Spleen (tissue), 11 donors: ENCODE measurements around the gene SUV39H1. TPM values are rescaled to one million over a fixed set of nuclear protein-coding genes. Genes with fewer than 3 reads are reported as not detected.

Source experiments
- DNase-seq: peaks from one replicate; pipeline ENCODE4 v3.0.0-alpha.2; 2020
- H3K27ac ChIP-seq, 8 donors: fragments of 200-600 bp; sonication (generic) in 7 of 8; 1 replicate in 4 of 8; 2 replicates in 4 of 8; pipeline versions ENCODE4 v1.5.0 to v1.8.0; 2016 to 2021; ENCODE audit warnings: inconsistent platforms in 4 of 8, mild to moderate bottlenecking in 4 of 8, moderate library complexity in 1 of 8
- H3K27me3 ChIP-seq, 7 donors: fragments of 200-600 bp; sonication (generic) in 6 of 7; replicated peaks in 1 of 7; 1 replicate in 4 of 7; 2 replicates in 3 of 7; pipeline versions ENCODE4 v1.5.0 to v1.8.0; 2016 to 2021; ENCODE audit warnings: inconsistent platforms in 3 of 7, mild to moderate bottlenecking in 1 of 7
- H3K36me3 ChIP-seq, 6 donors: fragments of 200-600 bp; sonication (generic) in 5 of 6; 1 replicate in 4 of 6; 2 replicates in 2 of 6; pipeline versions ENCODE4 v1.5.0 to v1.8.0; 2016 to 2021; ENCODE audit warnings: inconsistent platforms in 2 of 6
- H3K4me1 ChIP-seq, 6 donors: fragments of 200-600 bp; sonication (generic) in 5 of 6; 1 replicate in 3 of 6; 2 replicates in 3 of 6; pipeline versions ENCODE4 v1.5.0 to v1.8.0; 2016 to 2021; ENCODE audit warnings: inconsistent platforms in 3 of 6
- H3K4me3 ChIP-seq, 8 donors: fragments of 200-600 bp; sonication (generic) in 7 of 8; 1 replicate in 4 of 8; 2 replicates in 4 of 8; pipeline versions ENCODE4 v1.5.0 to v1.8.0; 2016 to 2021; ENCODE audit warnings: inconsistent platforms in 4 of 8, mild to moderate bottlenecking in 4 of 8, moderate library complexity in 2 of 8
- H3K9me3 ChIP-seq, 8 donors: fragments of 200-600 bp; sonication (generic) in 7 of 8; 1 replicate in 4 of 8; 2 replicates in 4 of 8; pipeline versions ENCODE4 v1.5.0 to v1.8.0; 2016 to 2021; ENCODE audit warnings: inconsistent platforms in 4 of 8
- POLR2A ChIP-seq, 3 donors: fragments of 450-650 bp; IDR thresholded peaks; one replicate each; pipeline ENCODE4 v1.5.1; 2017; ENCODE audit warnings: antibody characterized with exemption in 3 of 3, mild to moderate bottlenecking in 1 of 3
- POLR2AphosphoS5 ChIP-seq, 3 donors: sonication (generic); formaldehyde crosslinking; IDR thresholded peaks; one replicate each; pipeline ENCODE4 v1.5.1; 2017; ENCODE audit warnings: antibody characterized with exemption in 3 of 3
- WGBS, 5 donors: extraction: QIAGEN DNeasy Blood & Tissue Kit in 3 of 5; methylation state at CpG; one replicate each; pipeline versions ENCODE4 v1.1.5 to v1.1.7; 2013 to 2018; 5-methylcytosine and 5-hydroxymethylcytosine counted together
- intact Hi-C: fragments of 100-400 bp; cut with DNase I; formaldehyde crosslinking; loops from one replicate; pipeline ENCODE4 v1.15.0; 2023; ENCODE audit warnings: low total_unique reads
- polyA plus RNA-seq, 3 donors: library from polyadenylated mRNA; stranded (reverse); fragments of 200-250 nt; gene quantifications; one replicate each; pipeline ENCODE4 v1.2.1, GENCODE V29; 2013
- small RNA-seq, 4 donors: library from RNA; depleted of rRNA; stranded (forward); fragments of <200 nt; gene quantifications; one replicate each; pipeline ENCODE3, GENCODE V24; 2016
- total RNA-seq, 7 donors: library from RNA; depleted of rRNA in 3 of 7; stranded (reverse); fragments of >200 nt in 3 of 7; fragmentation: NEBNext Ultra II Directional in 4 of 7; extraction: Animal tissue kit (Norgen Biotek cat#: 25700) in 4 of 7; gene quantifications; one replicate each; pipeline versions ENCODE4 v1.1.0 to v1.2.1, GENCODE V29; 2016 to 2021
- TF ChIP-seq, protein P1 (sequence below), 11 experiments: fragments of 200-600 bp in 7 of 11; fragments of 450-650 bp in 4 of 11; sonication (generic) in 4 of 11; IDR thresholded peaks in 8 of 11; conservative IDR thresholded peaks in 3 of 11; 1 replicate in 7 of 11; 2 replicates in 4 of 11; pipeline versions ENCODE4 v1.4.0 to v1.8.0; 2016 to 2021; ENCODE audit warnings: antibody characterized with exemption in 11 of 11, inconsistent platforms in 4 of 11, mild to moderate bottlenecking in 1 of 11
- donor health status: healthy with polysubstance abuse.
- donor health status: DM: no; HTN: no; CAD: no; lungs with moderate emphysema.
- donor health status: DM: no; HTN: no; CAD: no.
- donor health status: Bipolar disorder and iron deficiency.
- donor health status: healthy.
- donor health status: DM: no; HTN: no; CAD: no.
- donor health status: DM: yes; HTN: yes; CAD: no.

Gene SUV39H1
- total and polyA plus RNA-seq, 10 donors: 4.0 to 9.2 (median 6.9) TPM

DNA sequence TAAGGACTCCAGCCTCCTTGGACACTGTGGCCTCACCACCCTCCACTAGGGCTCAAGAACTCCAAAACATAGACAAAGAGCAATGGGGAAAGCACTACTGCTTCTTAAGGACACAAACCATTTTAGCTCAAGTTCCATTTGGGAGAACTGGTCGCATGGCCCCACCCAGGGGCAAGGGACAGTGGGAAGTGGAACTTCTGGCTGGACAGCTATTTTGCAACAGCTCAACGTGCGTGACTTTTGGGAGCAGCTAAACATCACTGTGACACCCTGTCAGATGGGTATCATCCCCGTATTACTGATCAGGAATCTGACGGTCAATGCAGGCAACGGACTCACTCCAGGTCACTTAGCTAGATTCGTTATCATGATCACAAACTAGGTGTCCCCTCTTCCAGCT, 56.0 kb downstream of the SUV39H1 start:
- WGBS, 5 donors: 67 to 85% (median 79%) methylated on average over 4 to 7 of the region's 7 CpGs
- no peak for DNase-seq
- Histone ChIP-seq H3K9me3 (no peaks in the 10 kb centered on the region), H3K27me3 (peaks cover 0 to 5% (median 0%) of the 10 kb centered on the region in 7 donors), H3K4me1 (no peaks in the 10 kb centered on the region), H3K27ac (no peak overlapping the region), H3K36me3 (no peaks in the 10 kb centered on the region), H3K4me3 (no peak overlapping the region)
- intact Hi-C loops: no loop called here
- TF ChIP-seq, protein P1, sequence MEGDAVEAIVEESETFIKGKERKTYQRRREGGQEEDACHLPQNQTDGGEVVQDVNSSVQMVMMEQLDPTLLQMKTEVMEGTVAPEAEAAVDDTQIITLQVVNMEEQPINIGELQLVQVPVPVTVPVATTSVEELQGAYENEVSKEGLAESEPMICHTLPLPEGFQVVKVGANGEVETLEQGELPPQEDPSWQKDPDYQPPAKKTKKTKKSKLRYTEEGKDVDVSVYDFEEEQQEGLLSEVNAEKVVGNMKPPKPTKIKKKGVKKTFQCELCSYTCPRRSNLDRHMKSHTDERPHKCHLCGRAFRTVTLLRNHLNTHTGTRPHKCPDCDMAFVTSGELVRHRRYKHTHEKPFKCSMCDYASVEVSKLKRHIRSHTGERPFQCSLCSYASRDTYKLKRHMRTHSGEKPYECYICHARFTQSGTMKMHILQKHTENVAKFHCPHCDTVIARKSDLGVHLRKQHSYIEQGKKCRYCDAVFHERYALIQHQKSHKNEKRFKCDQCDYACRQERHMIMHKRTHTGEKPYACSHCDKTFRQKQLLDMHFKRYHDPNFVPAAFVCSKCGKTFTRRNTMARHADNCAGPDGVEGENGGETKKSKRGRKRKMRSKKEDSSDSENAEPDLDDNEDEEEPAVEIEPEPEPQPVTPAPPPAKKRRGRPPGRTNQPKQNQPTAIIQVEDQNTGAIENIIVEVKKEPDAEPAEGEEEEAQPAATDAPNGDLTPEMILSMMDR (IDR thresholded peaks at IDR 0.05 in 8 of 11, conservative IDR thresholded peaks at IDR 0.05 in 3 of 11): no peak
- TF ChIP-seq POLR2AphosphoS5 (IDR thresholded peaks at IDR 0.05) (no peak), POLR2A (IDR thresholded peaks at IDR 0.05) (no peak)

DNA sequence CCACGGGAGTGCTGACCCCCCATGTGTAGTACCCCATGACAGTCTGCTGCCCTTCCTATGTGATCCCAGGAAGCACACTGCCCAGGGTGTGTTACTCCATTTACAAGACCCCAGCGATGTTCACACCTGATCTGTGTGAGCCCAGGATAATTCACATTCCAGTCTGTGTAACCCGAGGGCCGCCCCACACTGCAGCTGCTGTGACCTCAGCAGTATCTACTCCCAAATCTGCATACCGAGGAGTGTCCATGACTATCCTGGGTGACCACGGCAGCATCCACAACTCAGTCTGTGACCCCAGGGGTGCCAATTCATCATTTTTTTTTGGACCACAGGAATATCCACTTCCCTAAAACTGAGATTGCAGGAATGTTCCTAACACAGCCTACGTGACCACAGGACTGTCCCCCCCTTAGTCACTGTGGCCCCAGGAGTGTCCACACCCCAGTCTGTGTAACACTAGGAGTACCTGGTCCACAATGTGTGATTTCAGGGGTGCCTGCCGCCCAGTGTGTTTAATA, 57.2 kb downstream of the SUV39H1 start:
- DNase-seq: no peak
- WGBS, 5 donors: 58 to 86% (median 80%) methylated on average over 4 to 8 of the region's 8 CpGs
- H3K4me3 ChIP-seq: no peak overlapping the region
- no peak for TF ChIP-seq POLR2AphosphoS5 (IDR thresholded peaks at IDR 0.05)
- TF ChIP-seq, protein P1 (IDR thresholded peaks at IDR 0.05 in 8 of 11, conservative IDR thresholded peaks at IDR 0.05 in 3 of 11): no peak
- TF ChIP-seq POLR2A (IDR thresholded peaks at IDR 0.05): no peak
- no peak overlapping the region for H3K27ac ChIP-seq
- H3K9me3 ChIP-seq: no peaks in the 10 kb centered on the region
- H3K27me3 ChIP-seq: peaks cover 0 to 5% (median 0%) of the 10 kb centered on the region in 7 donors
- no peaks in the 10 kb centered on the region for H3K4me1 ChIP-seq
- no peaks in the 10 kb centered on the region for H3K36me3 ChIP-seq
- intact Hi-C loops: no loop called here

DNA sequence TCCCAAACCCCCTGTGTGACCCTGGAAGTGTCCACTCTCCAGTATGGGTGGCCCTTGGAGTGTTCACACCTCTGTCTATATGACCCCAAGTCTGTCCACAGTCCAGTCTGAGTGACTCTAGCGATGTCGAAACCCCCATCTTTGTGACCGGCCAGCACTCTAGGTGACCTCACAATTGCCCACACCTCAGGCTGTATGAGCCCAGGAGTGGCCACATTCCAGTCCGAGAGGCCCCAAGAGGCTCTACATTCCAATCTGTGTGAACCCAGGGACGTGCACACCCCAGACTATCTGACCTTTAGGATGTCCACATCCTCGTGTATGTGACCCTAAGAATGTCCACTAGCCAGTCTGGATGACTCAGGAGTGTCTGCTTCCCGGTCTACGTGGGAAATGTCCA, 57.7 kb downstream of the SUV39H1 start:
- Histone ChIP-seq H3K4me1 (no peaks in the 10 kb centered on the region), H3K27ac (no peak overlapping the region), H3K9me3 (no peaks in the 10 kb centered on the region), H3K27me3 (peaks cover 0 to 5% (median 0%) of the 10 kb centered on the region in 7 donors), H3K36me3 (no peaks in the 10 kb centered on the region), H3K4me3 (no peak overlapping the region)
- intact Hi-C loops: no loop called here
- WGBS, 5 donors: 67 to 92% (median 78%) methylated on average over 2 to 8 of the region's 8 CpGs
- no peak for DNase-seq
- no peak for TF ChIP-seq POLR2AphosphoS5 (IDR thresholded peaks at IDR 0.05)
- TF ChIP-seq POLR2A (IDR thresholded peaks at IDR 0.05): no peak
- TF ChIP-seq, protein P1 (IDR thresholded peaks at IDR 0.05 in 8 of 11, conservative IDR thresholded peaks at IDR 0.05 in 3 of 11): no peak

Small RNA genes lying within 50 kb of the gene (small RNA-seq; reads per million reads assigned to genes)
- gene RNU6-1056P: 0 reads per million in 4 donors

Other genes with a start within 250 kb of the SUV39H1 start
- 10 to 100 TPM; 11.3 to 57.4 (median 21.1) TPM for gene SLC38A5, start 226.5 kb upstream of the SUV39H1 start, total RNA-seq
- 10 to 100 TPM; 20.2 to 30.4 (median 23.5) TPM for gene SLC38A5, start 226.5 kb upstream of the SUV39H1 start, polyA plus RNA-seq
- gene FTSJ1, start 220.5 kb upstream of the SUV39H1 start, total RNA-seq: 10 to 100 TPM; 27.1 to 58.6 (median 38.5) TPM
- gene FTSJ1, start 220.5 kb upstream of the SUV39H1 start, polyA plus RNA-seq: 10 to 100 TPM; 36.6 to 47.4 (median 41.0) TPM
- gene PORCN, start 187.7 kb upstream of the SUV39H1 start, total RNA-seq: 10 to 100 TPM in 5 of 7 donors, 1 to 10 TPM in 2; 9.8 to 20.8 (median 14.2) TPM
- 1 to 10 TPM; 5.0 to 8.8 (median 7.3) TPM for gene PORCN, start 187.7 kb upstream of the SUV39H1 start, polyA plus RNA-seq
- 10 to 100 TPM; 25.1 to 36.3 (median 32.0) TPM for gene EBP, start 174.9 kb upstream of the SUV39H1 start, total RNA-seq
- 10 to 100 TPM; 46.4 to 62.3 (median 57.8) TPM for gene EBP, start 174.9 kb upstream of the SUV39H1 start, polyA plus RNA-seq
- 10 to 100 TPM; 12.4 to 19.1 (median 16.2) TPM for gene TBC1D25, start 157.0 kb upstream of the SUV39H1 start, total RNA-seq
- gene TBC1D25, start 157.0 kb upstream of the SUV39H1 start, polyA plus RNA-seq: 1 to 10 TPM; 4.0 to 8.3 (median 6.1) TPM
- 100 to 1,000 TPM; 155 to 361 (median 203) TPM for gene RBM3, start 122.2 kb upstream of the SUV39H1 start, total RNA-seq
- 100 to 1,000 TPM; 162 to 224 (median 198) TPM for gene RBM3, start 122.2 kb upstream of the SUV39H1 start, polyA plus RNA-seq
- gene WDR13, start 99.2 kb upstream of the SUV39H1 start, total RNA-seq: 100 to 1,000 TPM in 1 of 7 donors, 10 to 100 TPM in 6; 61.2 to 116 (median 81.8) TPM
- gene WDR13, start 99.2 kb upstream of the SUV39H1 start, polyA plus RNA-seq: 100 to 1,000 TPM in 2 of 3 donors, 10 to 100 TPM in 1; 90.4 to 200 (median 162) TPM
- gene WAS, start 12.9 kb upstream of the SUV39H1 start, total RNA-seq: 100 to 1,000 TPM in 5 of 7 donors, 10 to 100 TPM in 2; 99.3 to 169 (median 107) TPM
- gene WAS, start 12.9 kb upstream of the SUV39H1 start, polyA plus RNA-seq: 10 to 100 TPM; 53.5 to 64.8 (median 56.2) TPM
- not detected for gene GLOD5, start 65.0 kb downstream of the SUV39H1 start, total RNA-seq
- not detected for gene GLOD5, start 65.0 kb downstream of the SUV39H1 start, polyA plus RNA-seq
- gene GATA1, start 89.9 kb downstream of the SUV39H1 start, total RNA-seq: 1 to 10 TPM in 6 of 7 donors, under 1 TPM in 1; 0.38 to 5.5 (median 1.5) TPM
- gene GATA1, start 89.9 kb downstream of the SUV39H1 start, polyA plus RNA-seq: under 1 TPM; 0.15 to 0.61 (median 0.22) TPM
- 100 to 1,000 TPM in 1 of 7 donors, 10 to 100 TPM in 6; 63.8 to 103 (median 82.9) TPM for gene HDAC6, start 105.3 kb downstream of the SUV39H1 start, total RNA-seq
- 10 to 100 TPM; 33.9 to 79.7 (median 78.2) TPM for gene HDAC6, start 105.3 kb downstream of the SUV39H1 start, polyA plus RNA-seq
- gene ERAS, start 129.8 kb downstream of the SUV39H1 start, total RNA-seq: under 1 TPM in 1 of 7 donors, not detected in 6; 0.79 TPM
- gene ERAS, start 129.8 kb downstream of the SUV39H1 start, polyA plus RNA-seq: under 1 TPM in 2 of 3 donors, not detected in 1; 0.08 to 0.10 TPM
- under 1 TPM in 3 of 7 donors, not detected in 4; 0.47 to 0.74 (median 0.70) TPM for gene PCSK1N, start 138.9 kb downstream of the SUV39H1 start, total RNA-seq
- under 1 TPM; 0.10 to 0.36 (median 0.11) TPM for gene PCSK1N, start 138.9 kb downstream of the SUV39H1 start, polyA plus RNA-seq
- 10 to 100 TPM; 29.3 to 50.0 (median 38.2) TPM for gene TIMM17B, start 201.0 kb downstream of the SUV39H1 start, total RNA-seq
- gene TIMM17B, start 201.0 kb downstream of the SUV39H1 start, polyA plus RNA-seq: 10 to 100 TPM; 54.9 to 68.8 (median 59.1) TPM
- 10 to 100 TPM; 53.5 to 73.6 (median 68.6) TPM for gene PQBP1, start 201.2 kb downstream of the SUV39H1 start, total RNA-seq
- 10 to 100 TPM; 83.8 to 97.3 (median 92.9) TPM for gene PQBP1, start 201.2 kb downstream of the SUV39H1 start, polyA plus RNA-seq
- 10 to 100 TPM; 15.0 to 20.8 (median 17.4) TPM for gene SLC35A2, start 214.9 kb downstream of the SUV39H1 start, total RNA-seq
- gene SLC35A2, start 214.9 kb downstream of the SUV39H1 start, polyA plus RNA-seq: 1 to 10 TPM; 6.2 to 8.7 (median 8.3) TPM
- gene PIM2, start 222.3 kb downstream of the SUV39H1 start, total RNA-seq: 100 to 1,000 TPM in 6 of 7 donors, 10 to 100 TPM in 1; 89.1 to 220 (median 159) TPM
- 10 to 100 TPM; 54.2 to 86.6 (median 62.4) TPM for gene PIM2, start 222.3 kb downstream of the SUV39H1 start, polyA plus RNA-seq